Kidney capillary endothelial cell (primary cell): Measurements from ENCODE around the gene YES1.
"Not testable (repeated sequence)": the region's sequence is repeated elsewhere in the genome, so short reads cannot be mapped to it uniquely, and the experiment has no call there.

Source experiments
- DNase-seq: peaks from one replicate; pipeline ENCODE4 v3.0.0-alpha.2; 2018; ENCODE audit warnings: low spot score

Gene YES1

GRCh38 chr18:784470-785172, 27.4 kb downstream of the YES1 start:
- DNase-seq, result no peak

- no peak for DNase-seq
Measured at GRCh38 chr18:778194-778927, 33.7 kb downstream of the YES1 start.

GRCh38 chr18:777021-777420, 35.0 kb downstream of the YES1 start:
- DNase-seq, result no peak

GRCh38 chr18:776044-776443, 36.0 kb downstream of the YES1 start:
- DNase-seq, result not testable (repeated sequence)

GRCh38 chr18:774811-775210, 37.2 kb downstream of the YES1 start:
- DNase-seq, result no peak

GRCh38 chr18:773980-774624, 37.9 kb downstream of the YES1 start:
- DNase-seq, result no peak

- no peak for DNase-seq
Measured at GRCh38 chr18:770583-770961, 41.5 kb downstream of the YES1 start.

GRCh38 chr18:767961-768360, 44.1 kb downstream of the YES1 start:
- DNase-seq, result no peak

- DNase-seq, result no peak
Measured at GRCh38 chr18:767084-767882, 44.8 kb downstream of the YES1 start.

GRCh38 chr18:766550-766860, 45.5 kb downstream of the YES1 start:
- no peak for DNase-seq

- no peak for DNase-seq
Measured at GRCh38 chr18:765764-766549, 46.1 kb downstream of the YES1 start.

- DNase-seq, result not testable (repeated sequence)
Measured at GRCh38 chr18:759864-760263, 52.2 kb downstream of the YES1 start.

- no peak for DNase-seq
Measured at GRCh38 chr18:755506-755905, 56.5 kb downstream of the YES1 start.

- DNase-seq, result no peak
Measured at GRCh38 chr18:754656-755055, 57.4 kb downstream of the YES1 start.

GRCh38 chr18:750456-750855, 61.6 kb downstream of the YES1 start:
- DNase-seq, result no peak

- DNase-seq, result no peak
Measured at GRCh38 chr18:744832-745597, 67.0 kb downstream of the YES1 start.

- peak; percentile 57 for DNase-seq
Measured at GRCh38 chr18:741931-742512, 70.0 kb downstream of the YES1 start.

- DNase-seq, result no peak
Measured at GRCh38 chr18:732371-732770, 79.7 kb downstream of the YES1 start.

- no peak for DNase-seq
Measured at GRCh38 chr18:731185-731584, 80.9 kb downstream of the YES1 start.

GRCh38 chr18:730692-731091, 81.3 kb downstream of the YES1 start:
- DNase-seq, result no peak

- DNase-seq, result not testable (repeated sequence)
Measured at GRCh38 chr18:730120-730519, 81.9 kb downstream of the YES1 start.
